Measurements from ENCODE around the gene SMIM20.

The SMIM20 gene

GRCh38 chr4:25955705-25956104 is 41.7 kb downstream of the SMIM20 start:
- TF ChIP-seq, protein P1, sequence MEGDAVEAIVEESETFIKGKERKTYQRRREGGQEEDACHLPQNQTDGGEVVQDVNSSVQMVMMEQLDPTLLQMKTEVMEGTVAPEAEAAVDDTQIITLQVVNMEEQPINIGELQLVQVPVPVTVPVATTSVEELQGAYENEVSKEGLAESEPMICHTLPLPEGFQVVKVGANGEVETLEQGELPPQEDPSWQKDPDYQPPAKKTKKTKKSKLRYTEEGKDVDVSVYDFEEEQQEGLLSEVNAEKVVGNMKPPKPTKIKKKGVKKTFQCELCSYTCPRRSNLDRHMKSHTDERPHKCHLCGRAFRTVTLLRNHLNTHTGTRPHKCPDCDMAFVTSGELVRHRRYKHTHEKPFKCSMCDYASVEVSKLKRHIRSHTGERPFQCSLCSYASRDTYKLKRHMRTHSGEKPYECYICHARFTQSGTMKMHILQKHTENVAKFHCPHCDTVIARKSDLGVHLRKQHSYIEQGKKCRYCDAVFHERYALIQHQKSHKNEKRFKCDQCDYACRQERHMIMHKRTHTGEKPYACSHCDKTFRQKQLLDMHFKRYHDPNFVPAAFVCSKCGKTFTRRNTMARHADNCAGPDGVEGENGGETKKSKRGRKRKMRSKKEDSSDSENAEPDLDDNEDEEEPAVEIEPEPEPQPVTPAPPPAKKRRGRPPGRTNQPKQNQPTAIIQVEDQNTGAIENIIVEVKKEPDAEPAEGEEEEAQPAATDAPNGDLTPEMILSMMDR (IDR thresholded peaks at IDR 0.05; ENCODE audit: control extremely low read depth, extremely low read depth, low read depth, missing control alignments), result no peak
- DNase-seq (ENCODE audit: extremely low spot score), result no peak
- CTCF ChIA-PET, result interaction anchor here (1.2 to 2.1 kb wide), 6 partner anchors 9 to 33 kb away, joined by 4 to 10 read pairs (median 6); no protein-coding TSS in a partner anchor
- POLR2A ChIA-PET, result no interaction called here

- TF ChIP-seq, protein P1 (IDR thresholded peaks at IDR 0.05; ENCODE audit: control extremely low read depth, extremely low read depth, low read depth, missing control alignments), result no peak
- POLR2A ChIA-PET, result no interaction called here
- DNase-seq (ENCODE audit: extremely low spot score), result no peak
- CTCF ChIA-PET, result interaction anchor here (1.5 to 2.1 kb wide), 5 partner anchors 8 to 32 kb away, joined by 4 to 10 read pairs (median 7); no protein-coding TSS in a partner anchor
Measured at GRCh38 chr4:25956260-25956659, 42.2 kb downstream of the SMIM20 start.

DNA sequence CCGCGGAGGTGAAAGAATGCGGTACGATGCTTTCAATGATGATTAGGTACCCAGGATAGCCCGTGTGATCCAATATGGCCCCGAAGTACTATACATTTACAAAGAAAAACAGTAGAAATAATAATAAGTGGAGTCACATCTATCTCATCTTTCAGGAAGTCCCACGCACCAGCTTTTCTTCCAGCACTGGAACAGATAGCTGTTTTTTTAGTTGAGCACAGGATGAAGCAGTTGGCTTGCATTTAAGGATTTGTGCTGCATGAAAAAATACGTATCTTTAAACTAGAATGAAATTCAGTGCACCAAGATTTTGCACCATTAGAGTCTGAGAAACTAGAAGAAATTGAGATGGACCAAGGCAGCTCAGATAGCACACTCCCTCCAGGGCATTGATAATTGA is 44.1 kb downstream of the SMIM20 start:
- no peak for DNase-seq (ENCODE audit: extremely low spot score)
- ChIA-PET CTCF (interaction anchor here (1.1 kb wide), 1 partner anchor 9 kb away, joined by 4 read pairs; no protein-coding TSS in a partner anchor), POLR2A (no interaction called here)
- TF ChIP-seq, protein P1 (IDR thresholded peaks at IDR 0.05; ENCODE audit: control extremely low read depth, extremely low read depth, low read depth, missing control alignments), result no peak

DNA sequence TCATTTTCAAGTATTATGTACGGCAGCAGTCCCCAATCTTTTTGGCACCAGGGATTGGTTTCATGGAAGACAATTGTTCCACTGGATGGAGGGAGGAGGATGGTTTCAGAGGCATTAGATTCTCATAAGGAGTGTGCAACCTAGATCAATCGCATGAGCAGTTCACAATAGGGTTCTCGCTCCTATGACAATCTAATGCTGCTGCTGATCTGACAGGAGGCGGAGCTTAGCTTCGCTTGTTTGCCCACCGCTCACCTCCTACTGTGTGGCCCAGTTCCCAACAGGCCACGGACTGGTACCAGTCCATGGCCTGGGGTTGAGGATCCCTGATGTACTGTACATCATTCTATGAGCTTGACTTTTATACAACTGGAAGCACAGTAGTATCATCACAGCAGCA is 48.4 kb downstream of the SMIM20 start:
- DNase-seq (ENCODE audit: extremely low spot score), result no peak
- POLR2A ChIA-PET, result no interaction called here
- CTCF ChIA-PET, result interaction anchor here (0.9 to 2.6 kb wide), 6 partner anchors 9 to 44 kb away, joined by 3 to 7 read pairs (median 3); no protein-coding TSS in a partner anchor
- TF ChIP-seq, protein P1 (IDR thresholded peaks at IDR 0.05; ENCODE audit: control extremely low read depth, extremely low read depth, low read depth, missing control alignments), result no peak

DNA sequence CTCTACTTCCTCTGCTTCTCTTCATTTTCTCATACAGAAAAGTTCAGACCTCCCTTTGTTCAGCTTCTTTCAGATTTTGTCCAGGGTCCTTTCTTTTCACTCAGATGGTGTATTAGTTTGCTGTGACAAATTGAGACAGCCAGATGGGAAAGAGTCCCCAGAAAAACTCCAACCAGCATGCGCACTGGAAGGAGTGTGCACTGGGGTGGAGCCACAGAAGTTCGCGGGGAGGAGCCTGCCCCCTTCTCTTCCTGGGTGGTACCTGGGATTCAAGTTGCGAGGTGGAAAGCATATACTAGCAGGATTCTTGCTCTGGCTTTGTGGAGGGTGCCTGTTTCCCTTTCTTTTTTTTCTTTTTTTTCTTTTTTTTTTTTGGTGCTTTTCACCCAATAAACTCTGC is 51.6 kb downstream of the SMIM20 start:
- POLR2A ChIA-PET, result no interaction called here
- DNase-seq (ENCODE audit: extremely low spot score), result no peak
- TF ChIP-seq, protein P1 (IDR thresholded peaks at IDR 0.05; ENCODE audit: control extremely low read depth, extremely low read depth, low read depth, missing control alignments), result no peak
- CTCF ChIA-PET, result interaction anchor here (3.5 kb wide), 1 partner anchor 23 kb away, joined by 16 read pairs; no protein-coding TSS in a partner anchor

GRCh38 chr4:25966171-25966570 is 52.2 kb downstream of the SMIM20 start:
- DNase-seq (ENCODE audit: extremely low spot score), result no peak
- ChIA-PET POLR2A (no interaction called here), CTCF (interaction anchor here (1.0 to 3.5 kb wide), 4 partner anchors 12 to 108 kb away, joined by 3 to 16 read pairs (median 4); no protein-coding TSS in a partner anchor)
- TF ChIP-seq, protein P1 (IDR thresholded peaks at IDR 0.05; ENCODE audit: control extremely low read depth, extremely low read depth, low read depth, missing control alignments), result no peak
